HG02642 (cell line): ENCODE results near the gene NFX1.
"Not testable (repeated sequence)": the region's sequence is repeated elsewhere in the genome, so short reads cannot be mapped to it uniquely, and the experiment has no call there.

ENCODE experiments used
- ATAC-seq: cut with Tn5 transposase; IDR thresholded peaks from one replicate; pipeline ENCODE4 v1.9.1; 2021; ENCODE audit warnings: mild to moderate bottlenecking; ENCODE audit not compliant: unreplicated experiment, poor library complexity

The NFX1 gene

DNA sequence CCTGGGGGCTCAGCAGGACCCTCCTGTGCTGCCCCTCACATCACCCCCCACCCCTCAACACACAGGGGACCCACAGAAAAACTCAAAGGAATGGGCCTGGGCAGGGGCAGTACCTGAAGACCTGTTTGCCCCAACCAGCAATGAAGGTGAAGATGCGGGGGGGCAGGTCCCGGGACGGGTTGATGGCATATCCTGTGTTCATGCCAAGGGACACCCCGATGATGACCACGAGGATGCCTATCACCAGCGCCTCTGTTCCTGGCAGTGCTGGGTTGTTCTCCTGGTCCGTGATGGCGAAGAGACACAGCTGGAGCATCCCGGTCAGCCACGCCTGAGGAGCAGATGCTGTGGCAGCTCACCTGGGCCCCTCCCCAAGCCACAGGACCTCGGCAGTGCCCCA is 95.2 kb downstream of the NFX1 start:
- not testable (repeated sequence) for ATAC-seq

DNA sequence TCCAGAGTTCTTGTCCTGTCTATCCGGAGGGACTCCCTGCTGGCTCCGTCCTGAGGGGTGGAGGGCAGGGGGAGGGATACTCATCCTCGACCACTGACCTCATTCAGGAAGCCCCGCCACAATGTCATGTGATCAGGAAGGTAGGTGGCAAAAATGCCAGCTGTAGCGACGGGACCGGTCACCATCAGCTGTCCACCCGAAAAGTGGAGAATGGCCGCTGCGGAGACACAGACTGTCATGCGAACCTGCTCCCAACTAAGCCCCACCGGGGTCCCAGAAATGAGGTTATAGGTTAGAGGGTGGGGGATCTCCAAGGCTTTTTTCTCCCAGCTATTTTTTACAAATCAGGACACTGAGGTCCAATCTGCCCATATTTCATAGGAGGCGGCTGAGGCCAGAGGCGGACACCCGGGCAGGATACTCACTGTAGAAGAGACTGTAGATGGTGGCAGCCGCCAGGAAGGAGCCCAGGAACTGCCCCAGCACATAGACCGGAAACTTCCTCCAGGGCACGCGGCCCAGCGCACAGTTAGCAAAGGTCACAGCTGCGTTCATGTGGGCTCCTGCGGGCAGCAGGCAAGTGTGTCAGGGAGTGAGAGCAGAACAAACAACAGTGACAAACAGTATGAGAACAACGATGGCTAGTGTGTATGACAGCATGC is 95.8 kb downstream of the NFX1 start:
- ATAC-seq: not testable (repeated sequence)

DNA sequence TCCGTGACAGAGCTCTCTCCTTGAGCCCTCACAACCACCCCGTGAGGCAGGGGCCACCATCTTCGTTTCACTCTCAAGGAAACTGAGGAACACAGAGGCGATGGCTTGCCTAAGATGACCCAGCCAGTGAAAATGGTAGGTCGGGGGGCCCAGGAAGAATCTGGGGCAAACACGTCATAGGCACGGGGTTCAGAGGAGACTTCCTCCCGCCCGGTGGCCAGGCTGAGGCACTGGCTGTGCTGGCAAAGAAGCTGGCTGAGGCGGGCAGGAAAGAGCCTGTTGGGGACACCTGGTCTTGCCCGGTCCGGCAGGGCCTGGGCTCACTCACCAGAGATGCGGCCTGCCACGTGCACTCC is 96.3 kb downstream of the NFX1 start:
- not testable (repeated sequence) for ATAC-seq

DNA sequence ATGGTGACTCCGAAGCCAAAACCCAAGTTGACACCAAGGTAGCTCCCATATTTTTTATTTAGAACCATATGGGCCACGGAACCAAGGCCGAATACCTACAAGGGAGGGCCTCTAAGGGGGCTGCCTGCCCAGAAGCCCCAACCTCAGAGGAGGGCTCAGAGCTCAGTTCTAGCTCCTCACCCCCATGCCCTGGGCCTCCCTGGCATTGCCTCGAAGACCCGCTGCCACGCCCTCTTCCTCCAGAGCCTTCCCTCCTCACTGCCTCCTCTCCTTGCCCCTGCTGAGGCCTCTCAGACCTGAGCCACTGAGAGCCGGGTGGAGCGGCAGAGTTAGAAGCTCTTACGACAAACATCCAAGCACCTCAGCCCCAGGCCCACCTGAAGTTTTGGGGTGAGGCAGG is 96.7 kb downstream of the NFX1 start:
- not testable (repeated sequence) for ATAC-seq

DNA sequence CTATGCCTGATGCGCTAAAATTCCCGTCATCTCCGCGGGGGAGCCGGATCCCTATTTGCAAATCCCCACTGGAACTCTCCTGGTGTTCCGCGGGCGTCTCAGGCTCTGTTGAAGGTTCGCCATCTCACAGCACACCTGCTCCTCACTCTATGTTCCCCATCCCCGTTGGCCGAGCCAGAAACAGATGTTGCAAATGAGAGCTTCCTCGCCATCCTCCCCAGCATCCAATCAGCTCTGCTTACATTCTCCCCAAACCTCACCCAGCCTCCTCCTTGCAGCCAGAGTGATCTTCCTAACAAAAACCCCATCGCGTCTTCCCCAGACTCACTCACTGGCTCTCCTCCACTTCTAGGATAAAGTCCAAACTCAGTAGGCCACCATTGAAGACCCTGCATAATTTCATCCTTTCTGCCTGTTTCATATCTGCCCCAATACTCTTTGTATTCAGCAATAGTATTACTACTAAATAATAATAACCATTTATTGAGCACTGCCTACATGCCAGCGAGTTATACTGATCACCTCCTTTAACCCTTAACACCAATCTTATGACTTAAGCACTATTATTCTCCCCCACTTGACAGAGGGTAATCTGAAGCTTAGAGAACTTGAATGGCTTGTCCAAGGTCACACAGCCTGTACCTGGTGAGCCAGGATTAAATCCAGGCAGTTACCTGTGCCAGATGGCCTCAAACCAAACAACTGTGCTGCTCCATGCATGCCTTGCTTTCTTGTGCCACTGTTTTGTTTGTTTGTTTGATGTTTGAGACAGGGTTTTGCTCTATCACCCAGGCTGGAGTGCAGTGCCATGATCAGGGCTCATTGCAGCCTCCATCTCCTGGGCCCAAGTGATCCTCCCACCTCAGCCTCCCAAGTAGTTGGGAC is 98.0 kb downstream of the NFX1 start:
- ATAC-seq: no peak

DNA sequence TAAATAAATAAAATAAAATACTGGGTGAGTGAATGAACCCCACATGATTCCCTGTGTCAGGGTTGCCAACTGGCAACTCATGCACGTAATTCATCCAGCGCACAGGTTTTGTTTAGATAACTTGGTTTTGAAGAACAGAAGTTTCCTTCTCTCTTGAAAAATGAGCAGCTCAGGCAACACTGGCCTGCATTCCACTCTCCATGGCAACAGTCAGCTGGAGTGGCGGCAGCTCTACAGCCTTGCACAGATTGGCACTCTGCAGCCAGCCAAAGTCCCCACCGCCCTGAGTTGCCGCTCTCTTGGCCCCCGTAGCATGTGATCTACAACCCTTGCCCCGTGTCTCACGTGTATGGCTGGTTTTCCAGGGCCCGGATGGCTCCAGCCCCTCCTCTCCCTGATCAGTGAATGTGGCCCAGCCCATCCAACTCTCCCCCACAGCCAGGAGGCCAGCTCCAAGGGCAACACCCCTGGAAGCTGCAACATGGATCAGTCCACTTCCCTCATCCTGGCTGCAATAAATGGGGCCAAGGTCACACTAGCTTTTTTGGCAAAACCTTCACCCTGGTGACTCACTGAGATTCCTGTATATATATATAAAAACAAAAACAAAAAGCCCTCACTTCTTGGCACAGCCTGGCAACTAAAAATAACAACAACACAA is 100.9 kb downstream of the NFX1 start:
- ATAC-seq: not testable (repeated sequence)

DNA sequence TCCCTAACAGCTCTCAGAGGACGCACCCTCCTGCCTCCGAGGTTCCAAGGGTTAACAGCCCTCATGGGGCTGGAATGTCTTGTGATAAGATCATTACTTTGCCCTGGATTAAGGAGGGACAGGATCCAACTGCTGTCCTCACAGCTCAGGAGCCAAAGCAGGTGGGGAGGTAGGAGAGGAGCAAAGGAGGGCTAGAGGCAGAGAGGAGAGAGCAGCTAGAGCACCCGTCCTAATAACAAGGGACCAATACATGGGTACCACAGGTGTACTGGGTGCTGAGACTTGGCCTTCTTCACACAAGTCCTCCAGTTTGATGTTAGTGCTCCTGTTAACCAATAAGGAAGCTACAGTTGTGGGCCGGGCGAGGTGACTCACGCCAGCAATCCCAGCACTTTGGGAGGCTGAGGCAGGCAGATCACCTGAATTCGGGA is 102.3 kb downstream of the NFX1 start:
- ATAC-seq: not testable (repeated sequence)

DNA sequence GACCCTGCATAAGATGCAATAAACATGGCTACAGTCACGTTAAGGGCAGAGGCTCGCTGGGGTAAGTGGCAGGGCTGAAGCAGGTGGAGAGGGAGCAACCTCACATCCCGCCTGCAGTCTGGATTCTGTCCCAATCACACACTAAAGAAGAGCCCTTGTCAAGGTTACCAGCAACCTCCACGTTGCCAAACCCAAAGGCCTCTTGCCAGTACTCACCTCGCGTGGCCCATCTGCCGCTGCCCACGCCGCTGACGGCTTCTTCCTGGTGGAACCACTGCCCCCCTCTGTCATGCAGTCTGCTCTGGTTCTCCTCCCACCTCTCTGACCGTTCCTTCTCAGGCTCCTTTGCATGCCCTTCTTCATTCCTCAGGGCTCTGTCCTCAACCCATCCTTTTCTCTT is 103.3 kb downstream of the NFX1 start:
- ATAC-seq: no peak

DNA sequence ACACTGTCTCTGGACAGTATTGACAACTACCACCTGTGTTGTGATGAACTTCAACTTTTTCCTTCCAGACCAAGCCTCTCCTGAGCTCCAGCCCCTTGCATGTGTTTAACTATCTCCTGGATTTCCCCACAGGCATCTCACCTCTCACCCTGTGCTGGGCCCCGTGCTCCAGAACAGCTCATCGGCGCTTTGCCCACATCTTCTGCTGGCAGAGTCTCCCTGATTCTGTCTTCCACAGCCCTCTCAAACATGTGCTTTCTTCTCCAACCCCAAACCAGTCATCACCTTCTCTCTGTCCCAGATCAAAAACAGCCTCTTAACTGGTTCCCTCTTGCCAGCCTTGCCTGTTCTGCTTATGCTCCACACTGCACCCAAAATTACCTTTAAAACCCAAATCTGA is 103.7 kb downstream of the NFX1 start:
- ATAC-seq: not testable (repeated sequence)

DNA sequence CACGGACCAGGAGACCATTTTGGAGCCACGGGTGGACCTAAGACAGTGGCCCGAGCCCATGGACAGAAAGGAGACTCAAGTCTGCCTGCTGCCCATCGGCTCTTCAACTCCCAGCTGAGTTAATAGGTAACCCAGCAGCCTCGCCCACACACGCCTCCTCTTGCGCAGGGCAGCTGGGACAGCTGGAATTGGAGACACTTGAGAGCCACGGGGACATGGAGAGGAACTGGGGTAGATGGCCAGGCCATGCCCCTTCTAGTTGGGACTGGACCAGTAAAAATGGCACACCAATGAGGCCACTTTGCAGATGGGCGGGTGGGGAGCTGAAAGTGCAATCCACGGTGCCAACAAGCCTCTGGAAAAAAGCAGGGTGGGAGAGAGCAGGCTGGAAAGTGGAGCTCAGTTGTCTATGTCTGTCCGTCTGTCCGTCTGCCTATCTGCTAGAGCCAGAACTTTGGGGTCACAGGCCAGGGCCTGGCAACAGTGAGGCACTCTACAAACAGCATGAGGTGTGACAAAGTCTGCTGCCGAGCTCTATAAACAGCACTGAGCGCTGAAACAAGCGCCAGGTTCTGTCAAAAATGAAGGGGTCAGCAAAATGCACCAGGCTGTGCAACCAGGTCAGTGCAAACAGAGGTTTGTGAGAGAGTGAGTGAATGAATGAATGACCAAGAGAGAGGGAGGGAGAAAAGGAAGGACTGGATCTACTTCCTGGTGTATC is 105.0 kb downstream of the NFX1 start:
- ATAC-seq: not testable (repeated sequence)

DNA sequence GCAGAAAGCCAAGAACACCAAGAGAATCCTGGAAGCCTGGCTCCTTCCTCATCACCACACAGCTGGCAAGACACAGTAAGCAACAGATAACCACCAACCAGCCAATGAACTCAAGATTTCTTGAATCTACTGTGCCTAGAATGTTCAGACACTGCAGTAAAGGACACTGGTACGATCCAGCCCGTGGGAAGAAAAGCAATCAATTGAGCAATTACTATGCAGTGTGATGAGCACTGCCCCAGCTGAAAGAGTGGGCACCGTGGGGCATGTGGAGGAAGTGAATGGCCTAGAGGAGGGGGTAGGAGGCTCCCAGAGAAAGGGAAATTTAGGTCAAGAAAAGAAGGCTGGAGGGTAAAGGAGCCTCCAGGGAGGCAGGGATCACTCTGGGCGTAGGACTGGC is 107.5 kb downstream of the NFX1 start:
- ATAC-seq: not testable (repeated sequence)

DNA sequence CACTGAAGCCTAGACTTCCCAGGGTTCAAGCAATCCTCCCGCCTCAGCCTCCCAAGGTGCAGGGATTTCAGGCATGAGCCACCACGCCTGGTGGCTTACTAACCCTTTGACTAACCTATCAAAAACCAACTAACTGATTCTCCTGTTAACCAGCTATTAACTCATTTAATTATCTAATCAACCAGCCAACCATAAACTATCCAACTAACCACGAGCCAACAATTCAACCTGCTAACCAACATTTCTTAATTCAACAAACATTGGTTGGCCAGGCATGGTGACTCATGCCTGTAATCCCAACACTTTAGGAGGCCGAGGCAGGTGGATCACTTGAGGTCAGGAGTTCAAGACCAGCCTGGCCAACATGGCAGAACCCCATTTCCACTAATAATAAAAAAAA is 108.7 kb downstream of the NFX1 start:
- ATAC-seq: not testable (repeated sequence)

DNA sequence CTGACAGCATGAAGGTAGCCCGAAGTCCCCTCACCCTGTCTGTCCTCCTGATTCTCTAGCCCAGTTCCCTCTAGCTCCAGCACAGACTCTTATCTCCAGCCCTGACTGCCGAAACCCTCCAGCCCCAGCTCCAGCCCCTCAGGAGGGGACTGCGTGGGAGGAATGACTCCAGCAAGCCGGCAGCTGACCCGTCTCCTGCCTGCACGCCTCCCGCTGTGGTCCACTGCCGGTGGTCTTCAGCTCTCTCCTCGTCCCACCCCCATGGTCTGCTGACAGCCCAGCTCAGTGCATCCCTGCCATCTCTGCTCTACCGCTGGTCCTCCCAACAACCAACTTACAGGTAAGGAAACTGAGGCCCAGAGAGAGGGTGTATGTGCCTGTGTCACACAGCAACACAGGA is 111.5 kb downstream of the NFX1 start:
- not testable (repeated sequence) for ATAC-seq

DNA sequence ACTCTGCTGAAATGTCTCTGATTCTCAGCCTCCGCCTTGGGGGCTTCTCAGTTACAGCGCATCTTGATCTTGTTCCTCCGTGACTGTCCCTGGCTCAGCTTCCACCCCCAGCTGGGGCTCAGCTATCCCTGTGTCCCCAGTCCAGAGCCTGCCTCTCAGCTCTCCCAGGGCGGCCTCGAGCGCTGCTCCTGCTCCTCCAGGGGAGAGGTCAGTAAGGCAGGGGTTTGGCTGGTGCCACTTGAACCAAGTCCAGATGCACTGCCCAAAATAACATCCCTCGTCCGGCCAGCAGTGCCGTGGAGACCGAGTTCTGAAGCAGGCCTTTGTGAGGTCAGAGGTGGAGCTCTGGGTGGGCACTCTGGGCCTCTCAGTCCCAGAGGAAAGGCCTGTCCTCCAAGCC is 112.1 kb downstream of the NFX1 start, which contains the start of gene AQP7:
TSS of gene AQP7 (minus strand) at position 198 of the 400 bp plus-strand sequence. CDS start 1,306 bp downstream, outside the sequence.
- not testable (repeated sequence) for ATAC-seq

DNA sequence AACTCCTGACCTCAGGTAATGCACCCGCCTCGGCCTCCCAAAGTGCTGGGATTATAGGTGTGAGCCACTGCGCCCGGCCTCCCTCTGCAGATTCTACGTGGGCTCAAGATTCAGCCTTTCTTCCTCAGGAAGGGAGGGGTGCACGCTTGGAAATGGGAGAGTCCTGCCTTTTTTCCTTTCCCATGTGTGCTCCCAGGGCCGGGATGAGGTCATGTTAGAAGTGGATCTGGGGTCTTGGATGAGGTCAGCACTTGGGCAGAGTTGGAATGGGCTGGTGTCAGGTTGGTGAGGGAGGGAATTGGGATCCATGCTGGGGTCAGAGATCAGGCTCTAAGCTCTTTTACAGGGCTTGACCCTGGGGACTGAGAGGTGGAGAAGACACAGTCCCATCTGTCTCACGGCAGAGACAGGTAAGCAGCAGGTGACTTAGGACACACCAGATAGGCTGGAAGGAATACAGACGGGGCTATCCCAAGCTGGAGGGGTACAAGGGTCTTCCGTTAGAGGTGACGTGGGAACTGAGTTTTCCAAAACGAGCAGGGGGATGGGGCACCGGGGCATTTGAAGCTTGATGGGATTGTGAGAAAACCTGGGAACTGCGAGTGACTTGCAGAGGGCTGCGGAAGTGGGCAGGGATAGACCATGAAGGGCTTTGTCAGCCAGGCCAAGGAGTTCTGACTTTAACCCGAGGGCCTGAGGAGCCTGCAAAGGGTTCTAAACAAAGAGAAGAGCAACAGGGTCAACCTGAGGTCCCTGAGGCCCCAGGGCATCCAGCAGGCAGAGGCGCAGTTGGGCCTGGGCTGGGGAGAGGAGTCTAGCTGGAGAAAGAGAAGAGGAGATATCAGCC is 113.8 kb downstream of the NFX1 start:
- no peak for ATAC-seq

DNA sequence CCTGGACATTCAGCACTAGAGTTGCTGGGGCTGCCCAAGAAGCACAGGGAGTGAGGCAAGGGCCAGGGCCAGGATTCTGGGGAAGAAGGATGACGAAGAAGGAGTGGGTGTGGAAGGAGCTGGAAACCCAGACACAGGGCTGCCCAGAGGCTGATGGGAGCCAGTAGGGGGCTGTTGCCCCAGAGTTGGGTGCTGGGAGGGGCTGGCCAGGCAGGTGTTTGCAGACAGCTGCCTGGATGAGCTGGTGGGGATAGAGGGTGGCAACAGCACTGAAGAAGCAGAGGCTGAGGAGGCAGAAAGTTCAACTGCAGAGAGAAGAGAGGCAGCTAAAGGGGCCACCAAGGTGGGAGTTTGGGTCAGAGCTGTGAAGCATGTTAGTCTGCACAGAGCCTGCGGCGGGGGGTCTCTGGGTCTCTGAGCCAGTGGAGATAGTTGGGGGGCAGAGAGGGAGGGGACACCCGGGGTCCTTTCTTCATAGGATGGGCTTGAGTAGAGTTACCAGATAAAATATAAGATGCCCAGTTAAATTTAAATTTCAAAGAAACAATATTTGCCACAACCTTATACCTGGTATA is 114.6 kb downstream of the NFX1 start:
- no peak for ATAC-seq

DNA sequence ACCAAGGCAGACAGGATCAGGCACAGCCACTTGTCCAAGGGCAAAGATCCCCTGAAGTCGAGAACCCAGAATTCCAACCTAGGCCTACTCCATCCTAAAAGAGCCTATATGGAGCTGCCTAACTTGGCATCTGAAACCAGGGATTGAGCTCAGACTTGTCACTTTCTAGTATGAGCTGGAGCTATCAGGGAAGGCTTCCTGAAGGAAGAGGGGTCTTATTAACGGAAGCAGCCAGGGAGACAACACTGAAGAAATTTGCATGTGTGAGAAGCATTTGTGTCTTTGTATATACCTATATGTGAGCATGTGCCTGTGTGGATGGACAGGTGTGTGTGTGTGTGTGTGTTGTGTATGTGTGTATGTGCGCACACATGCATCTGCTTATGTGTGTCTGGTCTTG is 116.7 kb downstream of the NFX1 start:
- no peak for ATAC-seq

DNA sequence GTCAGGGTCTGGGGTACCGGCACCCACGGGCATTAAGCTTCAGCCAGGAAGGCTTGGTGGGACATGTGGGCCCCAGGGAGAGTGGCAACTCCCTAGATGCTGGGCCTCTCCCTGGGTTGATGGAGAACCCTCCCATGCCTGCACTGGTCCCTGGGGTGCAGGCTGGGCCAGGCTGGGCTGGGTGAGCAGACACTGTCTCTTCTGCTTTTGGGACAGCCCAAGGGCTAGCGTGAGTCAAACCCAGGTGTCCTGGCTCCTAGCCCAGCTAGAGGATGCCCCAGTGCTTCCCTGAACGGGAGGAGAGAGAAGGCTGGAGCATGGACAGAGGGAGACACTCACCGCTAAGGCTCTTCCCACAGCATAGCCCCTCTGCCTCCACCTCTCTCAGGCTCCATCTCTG is 117.8 kb downstream of the NFX1 start:
- ATAC-seq: no peak

DNA sequence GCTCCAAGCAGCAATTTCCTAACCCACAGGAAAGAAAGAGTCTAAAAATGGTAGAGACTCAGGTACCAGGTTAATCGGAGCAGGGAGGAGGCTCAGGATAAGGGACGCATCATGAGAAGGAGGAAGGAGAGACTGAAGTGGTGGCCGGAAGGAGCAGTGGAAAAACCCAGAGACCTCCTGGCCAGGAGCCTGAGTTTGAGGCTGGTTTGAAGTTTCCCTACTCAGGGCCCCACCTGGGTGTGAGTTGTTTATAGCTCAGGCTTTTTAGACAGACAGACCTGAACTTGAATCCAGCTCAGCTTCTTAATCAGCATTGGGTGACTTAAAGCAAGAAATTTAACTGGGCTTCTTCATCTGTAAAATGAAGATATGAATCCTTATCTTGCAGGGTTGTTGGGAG is 124.0 kb downstream of the NFX1 start:
- ATAC-seq: no peak
